ENCODE data around the gene BUD23.
"Not testable (repeated sequence)": the region's sequence is repeated elsewhere in the genome, so short reads cannot be mapped to it uniquely, and the experiment has no call there.

The BUD23 gene

DNA sequence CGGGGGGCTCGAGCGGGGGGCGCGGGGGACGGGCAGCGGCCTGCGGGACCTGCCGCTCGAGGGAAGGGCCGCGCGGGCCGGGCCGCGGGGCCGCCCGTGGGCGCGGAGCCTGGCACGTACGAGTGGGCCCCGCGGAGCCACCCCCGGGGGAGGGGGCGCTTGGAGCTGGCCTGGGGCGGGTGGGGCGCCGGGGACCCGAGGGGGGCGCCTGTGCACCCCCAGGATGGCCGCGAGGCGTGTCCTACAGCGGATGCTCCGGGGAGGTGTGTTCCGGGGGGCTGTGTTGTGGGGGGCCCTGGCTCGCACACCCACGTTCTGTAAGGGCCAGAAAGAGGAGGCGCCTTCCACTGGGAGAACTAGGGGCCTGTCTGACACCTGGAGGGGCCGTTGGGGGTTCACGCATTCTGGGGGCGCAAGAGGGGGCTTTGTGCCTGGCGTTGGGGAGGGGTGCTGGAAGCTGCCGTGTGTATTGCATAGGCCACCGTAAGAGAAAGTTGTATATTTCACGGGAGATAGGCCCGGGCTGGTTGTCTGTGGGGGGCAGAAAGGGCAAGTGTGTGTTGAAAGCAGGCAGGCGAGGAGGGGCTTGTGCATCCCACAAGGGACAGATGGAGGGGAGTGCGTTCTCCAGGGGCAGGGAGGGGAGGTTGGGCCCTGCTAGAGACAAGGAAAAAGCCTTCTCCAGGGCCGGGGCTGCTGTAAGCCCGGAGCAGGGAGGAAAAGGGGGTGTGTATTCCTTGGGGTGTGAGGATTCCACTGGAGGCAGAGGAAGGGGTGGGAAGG, 15.1 kb upstream of the BUD23 start:
- DNase-seq (ENCODE audit: low read depth in 2 of 2): no peak

DNA sequence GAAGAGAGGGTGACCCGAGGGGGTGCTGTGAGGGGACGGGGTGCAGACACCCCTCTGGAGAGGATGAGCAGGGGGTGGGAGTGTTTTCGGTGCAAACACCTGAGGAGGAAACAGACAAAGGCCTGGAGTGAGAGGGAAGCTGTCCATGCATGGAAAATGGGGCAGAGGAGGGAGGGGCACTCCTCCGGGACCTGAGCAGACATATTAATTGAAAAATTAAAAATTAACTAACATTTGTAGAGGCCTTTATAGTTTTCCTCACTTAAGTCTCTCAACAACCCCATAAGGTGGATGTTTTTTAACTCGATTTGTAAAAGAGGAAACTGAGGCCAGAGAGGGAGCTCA, 14.5 kb upstream of the BUD23 start:
- DNase-seq (ENCODE audit: low read depth in 2 of 2): no peak

DNA sequence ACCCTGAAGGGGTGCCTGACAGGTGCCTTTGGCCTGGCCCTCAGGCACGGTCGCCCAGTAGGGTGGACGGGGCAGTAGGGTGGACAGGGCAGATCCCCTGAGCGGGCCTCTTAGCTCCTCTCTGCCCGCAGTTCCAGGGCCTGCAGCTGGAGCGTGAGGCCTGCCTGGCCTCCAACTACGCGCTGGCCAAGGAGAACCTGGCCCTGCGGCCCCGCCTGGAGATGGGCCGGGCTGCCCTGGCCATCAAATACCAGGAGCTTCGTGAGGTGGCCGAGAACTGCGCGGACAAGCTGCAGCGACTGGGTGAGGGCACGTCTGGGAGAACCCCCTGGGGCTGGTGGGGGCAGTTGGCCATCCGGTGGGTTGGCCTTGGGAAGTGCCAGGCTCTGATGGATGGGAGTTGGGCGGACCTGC, 14.1 kb upstream of the BUD23 start:
- DNase-seq (ENCODE audit: low read depth in 2 of 2): no peak

DNA sequence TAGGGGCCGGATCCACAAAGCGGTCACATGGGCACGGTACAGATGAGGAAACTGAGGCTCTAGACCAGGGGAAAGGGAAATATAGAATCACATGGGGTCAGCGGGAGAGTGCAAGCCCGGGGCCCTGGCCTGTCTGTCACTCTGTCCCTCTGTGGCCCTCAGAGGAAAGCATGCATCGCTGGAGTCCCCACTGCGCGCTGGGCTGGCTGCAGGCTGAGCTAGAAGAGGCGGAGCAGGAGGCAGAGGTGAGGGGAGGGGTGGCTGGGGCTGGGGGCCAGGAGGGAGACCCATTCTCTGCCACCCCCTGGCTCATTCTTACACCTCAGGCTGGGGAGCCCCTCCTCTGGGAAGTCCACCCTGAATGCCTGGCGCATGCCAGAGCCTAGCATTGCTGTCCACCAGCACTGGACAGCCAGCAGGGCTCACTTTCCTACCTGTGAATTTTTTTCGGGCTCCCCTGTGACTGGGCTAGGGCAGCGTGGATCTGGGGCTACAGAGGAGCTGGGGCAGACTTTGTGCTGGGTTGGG, 13.5 kb upstream of the BUD23 start:
- DNase-seq (ENCODE audit: low read depth in 2 of 2): no peak

DNA sequence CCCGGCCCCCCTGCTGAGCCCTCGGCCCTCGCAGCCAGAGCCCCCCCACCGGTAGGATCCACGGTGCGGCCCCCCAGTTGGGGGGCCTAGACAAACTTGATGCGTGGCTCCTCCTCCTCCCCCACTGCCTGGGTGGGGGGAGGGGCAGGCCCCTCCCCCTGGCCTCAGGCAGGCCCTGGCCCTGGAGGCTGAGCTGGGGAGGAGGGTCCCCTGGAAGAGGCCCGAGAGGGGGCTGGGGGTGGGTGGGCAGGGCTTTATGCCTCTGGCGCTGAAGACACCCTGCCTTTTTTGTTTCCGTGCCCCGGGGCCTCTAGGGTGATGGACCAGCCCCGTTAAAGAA, 12.1 kb upstream of the BUD23 start:
- DNase-seq (ENCODE audit: low read depth in 2 of 2): no peak

DNA sequence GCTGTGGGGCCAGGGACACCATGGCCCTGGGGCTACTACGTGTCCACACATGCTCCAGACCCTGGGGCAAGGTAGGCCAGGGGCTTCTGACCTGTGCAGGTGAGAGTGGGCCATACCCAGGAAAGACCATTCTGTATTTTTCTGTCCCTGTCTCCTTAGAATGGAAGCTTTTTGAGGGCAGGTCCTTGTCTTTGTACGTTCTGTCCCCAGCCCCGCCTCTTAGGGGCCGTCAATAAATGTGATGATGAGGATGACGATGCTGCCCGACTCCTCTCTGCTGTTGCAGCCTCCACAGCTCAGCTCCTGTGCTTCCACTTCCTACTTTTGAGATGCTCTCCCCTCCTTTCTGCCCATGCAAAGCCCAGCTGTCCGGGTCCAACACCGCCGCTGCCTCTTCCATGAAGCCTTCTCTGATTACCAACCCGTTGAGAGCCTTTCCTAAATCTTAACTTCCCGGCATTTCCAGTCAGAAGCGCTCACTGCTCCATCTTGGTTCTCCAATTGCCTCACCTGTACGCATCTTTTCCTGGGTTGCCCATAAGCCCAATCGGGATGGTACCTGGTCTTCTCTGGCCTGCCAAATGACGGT, 11.4 kb upstream of the BUD23 start:
- no peak for DNase-seq (ENCODE audit: low read depth in 2 of 2)

DNA sequence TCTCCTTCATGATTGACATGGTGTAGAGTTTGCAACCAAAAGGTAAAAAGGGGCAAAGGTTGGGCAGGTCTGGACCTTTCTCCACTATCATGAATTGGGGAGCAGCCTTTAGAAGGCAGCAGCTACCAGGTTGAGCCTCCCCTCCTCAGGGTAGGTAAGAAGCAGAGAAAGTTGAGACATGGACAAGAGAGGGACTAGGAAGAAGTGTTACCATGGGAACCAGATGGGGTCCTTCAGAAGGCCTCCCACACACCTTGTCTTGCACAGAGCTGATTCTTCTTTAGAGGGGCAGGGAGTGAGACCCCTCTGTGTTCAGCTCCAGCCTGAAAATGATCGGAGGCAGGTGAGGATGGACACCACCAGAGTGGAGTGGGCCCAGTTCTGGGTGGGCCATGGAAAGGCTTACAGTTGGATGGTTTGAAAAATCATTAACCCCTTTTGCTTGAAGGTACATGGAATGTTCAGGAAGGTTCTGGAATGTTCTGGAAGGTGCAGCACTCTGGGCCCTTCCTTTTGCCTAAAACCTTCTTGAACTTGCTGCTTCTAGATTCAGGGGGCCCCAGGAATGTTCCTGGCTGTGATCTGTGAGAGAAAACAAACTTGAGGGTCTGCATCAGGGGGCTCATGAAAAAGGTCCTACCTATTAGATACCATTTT, 8.8 kb upstream of the BUD23 start:
- DNase-seq (ENCODE audit: low read depth in 2 of 2): no peak

DNA sequence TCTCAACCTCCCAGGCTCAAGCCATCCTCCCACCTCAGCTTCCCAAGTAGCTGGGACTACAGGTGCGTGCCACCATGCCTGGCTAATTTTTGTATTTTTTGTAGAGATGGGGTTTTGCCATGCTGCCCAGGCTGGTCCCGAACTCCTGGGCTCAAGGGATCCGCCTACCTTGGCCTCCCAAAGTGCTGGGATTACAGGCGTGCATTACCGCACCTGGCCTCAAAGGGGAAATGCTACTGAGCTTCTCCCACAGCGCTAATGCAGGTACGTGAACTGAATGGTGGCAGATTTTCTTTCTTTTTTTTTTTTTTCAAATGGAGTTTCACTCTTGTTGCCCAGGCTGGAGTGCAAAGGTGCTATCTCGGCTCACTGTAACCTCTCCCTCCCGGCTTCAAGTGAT, 7.3 kb upstream of the BUD23 start:
- not testable (repeated sequence) for DNase-seq (ENCODE audit: low read depth in 2 of 2)

DNA sequence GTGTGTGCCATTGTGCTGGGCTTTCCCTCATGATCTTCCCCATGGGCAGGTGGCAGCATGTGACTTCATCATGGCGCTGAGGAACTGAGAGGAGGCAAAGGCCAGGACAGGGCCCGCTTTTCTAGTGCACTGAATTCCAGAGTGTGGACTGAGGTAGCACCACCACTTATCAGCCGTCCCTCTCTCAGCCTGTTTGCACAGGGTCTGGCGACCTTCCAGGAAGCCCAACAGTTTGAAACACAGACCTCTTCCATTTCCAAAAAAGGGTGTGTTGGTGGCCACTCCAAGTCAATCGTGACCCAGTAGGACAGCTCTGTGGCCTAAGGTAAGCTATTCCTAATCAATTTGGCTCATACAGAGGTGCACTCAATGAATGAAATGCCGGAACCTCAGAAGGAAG, 4.5 kb upstream of the BUD23 start:
- no peak for DNase-seq (ENCODE audit: low read depth in 2 of 2)

DNA sequence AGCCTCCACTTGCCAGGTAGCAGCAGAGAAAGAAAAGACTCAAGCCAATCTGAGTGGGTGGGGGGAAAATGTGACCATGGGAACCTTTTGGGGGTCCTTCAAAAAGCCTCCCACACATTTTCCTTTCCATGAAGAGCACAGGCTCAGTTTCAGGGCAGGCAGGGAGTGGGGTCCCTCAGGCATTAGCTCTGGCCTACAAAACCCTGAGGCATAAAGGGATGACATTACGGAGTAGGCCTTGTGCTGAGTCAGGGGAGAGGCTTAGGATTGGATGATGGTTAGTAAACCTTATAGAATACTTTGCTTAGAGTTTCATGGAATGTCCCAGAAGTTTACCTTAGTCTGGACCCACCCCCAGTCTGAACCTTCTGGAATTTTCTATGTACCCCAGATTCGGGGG, 3.7 kb upstream of the BUD23 start:
- no peak for DNase-seq (ENCODE audit: low read depth in 2 of 2)

DNA sequence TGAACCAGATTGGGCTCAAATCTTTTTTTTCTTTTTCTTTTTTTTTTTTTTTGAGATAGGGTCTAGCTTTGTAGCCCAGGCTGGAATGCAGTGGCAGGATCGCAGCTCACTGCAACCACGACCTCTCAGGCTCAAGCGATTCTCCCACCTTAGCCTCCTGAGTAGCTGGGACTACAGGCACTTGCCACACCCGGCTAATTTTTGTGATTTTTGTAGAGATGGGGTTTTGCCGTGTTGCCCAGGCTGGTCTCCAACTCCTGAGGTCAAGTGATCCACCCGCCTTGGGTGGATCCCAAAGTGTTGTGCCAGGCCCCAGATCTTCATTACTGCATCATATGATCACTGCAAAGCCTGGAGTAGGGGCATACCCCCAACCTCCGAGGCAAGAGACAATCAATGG, 2.9 kb upstream of the BUD23 start:
- DNase-seq (ENCODE audit: low read depth in 2 of 2): no peak

DNA sequence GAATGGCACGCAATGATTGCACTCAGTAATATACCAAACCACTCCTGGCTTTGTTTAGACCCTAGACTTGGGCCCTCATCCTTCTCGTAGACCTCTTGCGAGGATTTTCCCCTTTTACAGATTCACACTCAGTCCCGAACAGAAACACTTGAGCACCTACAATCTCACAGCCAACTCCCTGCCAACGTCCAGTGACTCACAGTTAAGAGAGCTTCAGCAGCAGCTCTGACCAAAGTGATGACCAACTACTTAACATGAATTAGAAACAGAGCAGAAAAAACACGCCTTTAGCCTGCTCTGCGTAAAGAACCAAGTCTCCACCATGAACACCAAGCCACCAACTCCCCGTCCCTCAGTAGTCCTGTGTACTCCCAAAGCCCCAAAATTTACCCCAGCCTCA, 2.4 kb upstream of the BUD23 start:
- no peak for DNase-seq (ENCODE audit: low read depth in 2 of 2)

DNA sequence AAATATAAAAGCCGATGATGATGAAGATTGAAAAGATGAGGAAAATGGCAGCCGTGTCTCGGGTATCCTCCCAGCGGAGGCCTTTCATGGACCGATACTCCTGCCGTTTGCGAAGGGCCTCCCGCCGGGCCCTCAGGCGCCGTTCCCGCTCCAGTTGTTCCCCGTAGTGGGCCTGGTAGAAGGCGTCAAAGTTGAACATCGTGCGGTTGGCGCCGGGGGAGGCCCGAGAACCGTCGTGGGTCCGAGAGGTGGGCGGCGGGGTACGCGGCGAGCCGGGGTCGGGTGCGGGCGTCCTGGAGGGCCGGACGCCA, 697 bp upstream of the BUD23 start:
- no peak for DNase-seq (ENCODE audit: low read depth in 2 of 2)

DNA sequence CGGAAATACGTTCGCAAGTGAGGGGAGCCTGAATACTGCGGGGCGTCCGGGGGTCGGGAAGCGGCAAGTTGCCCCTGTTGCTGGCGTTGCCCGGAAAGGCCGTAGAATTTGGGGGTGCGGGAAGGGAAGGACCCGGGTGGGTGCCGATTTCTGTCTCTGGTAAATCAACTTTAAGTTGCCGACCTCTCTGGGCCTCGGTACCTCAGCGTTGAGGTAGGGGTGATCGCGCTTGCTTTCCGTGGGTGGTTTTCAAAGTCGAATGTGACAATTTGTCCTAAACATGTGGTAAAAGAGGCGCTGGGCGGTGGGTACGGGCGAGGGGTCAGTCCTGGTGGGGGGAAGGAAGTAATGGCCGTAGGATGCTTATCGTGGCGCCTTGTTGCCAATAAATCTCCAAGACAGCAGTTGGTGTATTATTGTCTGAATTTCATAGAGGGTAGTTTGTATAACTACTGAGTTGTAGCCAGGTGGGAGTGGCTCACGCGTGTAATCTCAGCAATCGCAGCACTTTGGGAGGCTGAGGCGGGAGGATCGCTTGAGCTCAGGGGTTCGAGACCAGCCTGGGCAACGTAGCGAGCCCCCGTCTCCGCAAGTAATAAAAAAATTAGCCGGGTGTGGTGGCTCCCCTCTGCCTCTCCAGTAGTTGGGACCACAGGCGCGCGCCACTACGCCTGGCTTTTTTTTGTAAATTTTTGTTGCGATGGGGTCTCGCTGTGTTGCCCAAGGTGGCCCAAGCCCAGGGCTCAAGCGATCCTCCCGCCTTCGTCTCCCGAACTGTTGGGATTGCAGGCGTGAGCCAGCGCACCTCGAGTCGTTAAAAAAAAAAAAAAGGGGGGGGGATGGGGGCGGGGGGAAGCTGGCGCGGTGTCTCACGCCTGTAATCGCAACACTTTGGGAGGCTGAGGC, 644 bp downstream of the BUD23 start:
- no peak for DNase-seq (ENCODE audit: low read depth in 2 of 2)

DNA sequence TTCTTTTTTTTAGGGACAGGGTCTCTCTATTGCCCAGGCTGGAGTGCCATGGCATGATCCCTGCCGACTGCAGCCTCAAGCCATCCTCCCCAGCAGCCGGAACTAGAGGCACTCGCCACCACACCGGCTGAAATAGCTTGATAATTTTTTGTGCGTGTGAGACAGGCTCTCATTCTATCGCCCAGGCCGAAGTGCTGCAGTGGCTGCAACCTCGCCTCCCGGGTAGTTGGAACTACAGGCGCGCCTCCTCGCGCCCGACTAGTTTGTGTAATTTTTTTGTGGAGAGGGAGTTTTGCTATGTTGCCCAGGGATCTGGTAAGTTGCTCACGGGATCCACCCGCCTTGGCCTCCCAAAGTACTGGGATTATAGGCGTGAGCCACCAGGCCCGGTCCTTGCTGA, 1.9 kb downstream of the BUD23 start:
- no peak for DNase-seq (ENCODE audit: low read depth in 2 of 2)

DNA sequence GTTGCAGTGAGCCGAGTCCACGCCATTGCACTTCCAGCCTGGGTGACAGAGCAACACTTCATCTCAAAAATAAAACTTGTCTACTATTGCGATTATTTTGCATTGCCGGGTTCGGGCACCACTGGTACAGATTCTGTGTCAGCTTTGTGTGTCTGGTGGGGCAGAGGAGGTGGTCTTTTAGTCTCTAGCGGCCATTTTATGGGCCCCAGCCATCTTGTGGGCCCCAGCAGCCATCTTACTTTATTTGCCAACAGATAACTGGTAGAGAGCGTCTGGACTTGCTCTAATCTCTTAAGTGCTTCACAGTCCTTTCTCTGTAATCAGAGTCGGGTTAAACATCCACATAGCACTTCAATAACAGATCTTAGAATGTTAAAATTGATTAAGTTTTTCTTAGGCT, 4.9 kb downstream of the BUD23 start:
- DNase-seq (ENCODE audit: low read depth in 2 of 2): no peak

DNA sequence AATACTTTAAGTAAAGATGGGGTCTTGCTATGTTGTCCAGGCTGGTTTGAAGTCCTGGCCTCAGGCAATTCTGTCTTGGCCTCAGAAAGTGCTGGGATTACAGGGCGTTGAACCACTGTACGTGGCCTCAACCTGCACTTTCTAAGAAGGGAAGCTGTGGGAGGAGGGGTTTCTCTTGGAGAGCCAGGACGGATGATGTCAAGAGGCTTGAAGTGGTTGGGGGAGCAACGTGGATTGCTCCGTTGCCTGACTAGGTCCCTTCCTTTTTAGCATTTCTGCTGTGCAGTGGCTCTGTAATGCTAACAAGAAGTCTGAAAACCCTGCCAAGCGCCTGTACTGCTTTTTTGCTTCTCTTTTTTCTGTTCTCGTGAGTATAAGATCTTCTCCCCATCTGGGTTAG, 7.2 kb downstream of the BUD23 start:
- DNase-seq (ENCODE audit: low read depth in 2 of 2): no peak

DNA sequence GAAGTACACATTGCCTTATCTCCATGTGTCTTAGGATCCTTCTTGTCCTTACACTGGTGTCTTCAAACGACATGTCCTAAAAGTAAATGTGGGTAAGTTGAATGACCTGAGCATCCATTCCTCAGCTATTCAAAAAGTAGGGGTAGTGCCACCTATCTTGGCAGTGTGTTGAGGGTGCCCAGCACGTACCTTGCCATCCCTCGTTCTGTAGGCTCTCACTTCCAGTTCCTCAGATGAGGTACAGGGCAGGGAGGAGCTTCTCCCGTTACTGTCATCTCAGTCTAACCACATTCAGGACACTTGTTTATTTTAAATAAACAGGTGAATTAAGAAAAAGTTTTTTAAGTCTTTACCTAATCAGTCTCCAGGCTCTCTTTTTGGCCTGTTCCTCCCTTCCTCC, 13.0 kb downstream of the BUD23 start:
- no peak for DNase-seq (ENCODE audit: low read depth in 2 of 2)

DNA sequence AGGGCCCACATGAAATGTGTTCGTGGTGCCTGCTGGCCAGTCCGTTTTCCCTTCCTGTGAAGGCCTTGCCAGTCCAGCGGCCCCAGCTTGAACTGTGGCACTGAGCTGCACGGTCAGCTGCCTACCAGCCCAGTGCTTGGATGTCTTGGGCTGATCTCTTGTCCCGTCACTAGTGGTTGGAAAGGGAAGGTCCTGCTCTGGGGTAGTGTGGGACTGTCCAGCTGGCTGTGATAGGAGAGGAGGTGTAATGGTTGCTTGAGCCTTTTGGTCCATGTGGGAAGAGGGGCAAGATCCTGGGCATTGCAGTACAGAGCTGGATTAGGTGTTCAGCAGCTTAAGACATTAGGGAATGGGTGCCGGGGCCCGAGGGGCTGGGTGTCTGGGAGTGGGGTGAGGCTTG, 15.0 kb downstream of the BUD23 start:
- DNase-seq (ENCODE audit: low read depth in 2 of 2): no peak

DNA sequence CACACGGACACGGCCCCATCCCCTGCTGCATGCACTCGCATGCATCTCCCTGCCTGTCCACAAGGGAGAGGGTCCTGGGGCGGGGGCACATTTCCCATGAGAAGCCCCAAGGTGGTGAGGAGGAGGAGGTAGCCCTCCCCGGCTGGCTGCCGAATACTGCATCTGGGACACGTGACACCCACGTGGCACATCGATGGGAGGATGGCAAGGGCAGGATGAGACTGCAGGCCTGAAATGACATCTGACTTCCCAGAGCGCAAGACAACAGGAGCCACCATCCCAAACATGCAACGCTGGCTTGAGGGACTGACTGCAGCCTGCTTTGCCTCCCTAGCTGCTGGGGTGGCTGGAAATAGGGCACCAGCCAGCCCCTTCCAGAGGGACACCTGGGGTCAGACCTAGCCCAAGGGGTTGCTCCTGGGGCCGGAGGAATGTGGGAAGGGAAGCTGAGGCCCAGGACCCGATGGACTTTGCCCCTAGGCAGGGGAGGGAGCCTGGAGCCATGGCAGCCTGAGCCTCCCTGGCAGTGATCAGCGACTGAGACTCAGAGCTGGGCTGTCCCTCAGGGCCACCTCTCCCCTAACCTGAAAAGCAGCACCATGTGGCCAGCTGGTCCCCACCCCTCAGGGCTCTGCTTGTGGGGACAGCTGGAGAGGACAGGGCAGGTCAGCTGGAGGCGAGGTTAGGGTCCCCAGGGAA, 16.1 kb downstream of the BUD23 start:
- DNase-seq (ENCODE audit: low read depth in 2 of 2): no peak

DNA sequence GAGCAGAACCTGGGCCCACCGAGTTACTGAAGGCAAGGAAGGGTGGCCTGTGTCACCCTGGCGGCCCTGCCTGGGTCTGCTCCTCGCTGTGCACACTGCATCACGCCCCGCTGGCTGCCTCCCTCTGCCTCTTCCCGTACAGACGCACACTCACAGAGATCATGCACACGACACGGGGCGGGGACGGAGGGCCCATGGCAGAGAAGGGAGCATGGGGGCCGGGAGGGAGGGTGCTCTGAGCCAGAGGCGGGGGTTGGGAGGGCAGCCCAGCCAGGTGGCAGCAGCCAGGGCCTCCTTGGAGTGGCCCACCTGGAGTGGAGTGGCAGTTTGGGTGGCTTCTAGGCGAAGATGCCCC, 16.6 kb downstream of the BUD23 start:
- DNase-seq (ENCODE audit: low read depth in 2 of 2): no peak

DNA sequence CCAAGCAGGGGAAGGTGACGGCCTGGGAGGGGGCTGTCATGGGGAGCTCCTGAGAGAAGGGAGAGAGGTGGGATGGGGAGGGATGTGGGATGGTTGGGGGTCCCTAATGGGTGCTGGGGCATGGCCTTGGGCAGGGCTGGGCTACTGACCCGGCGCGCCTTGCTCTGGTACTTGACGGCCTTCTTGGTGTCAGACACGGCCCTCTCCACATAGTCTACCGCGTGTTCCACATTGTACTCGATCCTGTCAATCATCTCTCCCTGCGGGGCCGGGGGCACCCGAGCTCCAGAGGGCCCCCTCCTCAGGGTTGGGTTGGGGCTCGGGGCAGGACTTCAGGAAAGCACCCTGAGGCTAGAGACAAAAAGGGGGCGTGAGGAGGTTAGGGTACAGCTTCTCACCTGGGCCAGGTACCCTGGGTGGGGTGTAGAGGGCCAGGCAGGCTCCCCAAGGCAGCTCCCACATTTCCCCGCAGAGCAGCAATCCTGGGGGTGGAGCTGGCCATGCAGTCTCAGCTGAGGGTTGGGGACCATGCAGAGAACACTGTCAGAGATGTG, 17.3 kb downstream of the BUD23 start:
- DNase-seq (ENCODE audit: low read depth in 2 of 2): no peak
